Stimulated activated naive CD8-positive, alpha-beta T cell treated with anti-CD3 and anti-CD28 coated beads, Interleukin-15, amount 100 ng/mL, for 72 hours (primary cell): ENCODE measurements around the gene JAG2.

Source experiments
- ATAC-seq: fragments of 150-1000 bp; cut with Tn5 transposase; 2 replicates; pipeline ENCODE4 v1.10.0; 2021; ENCODE audit warnings: mild to moderate bottlenecking, moderate library complexity
- DNase-seq, 2 donors: peaks; one replicate each; pipeline ENCODE4 v3.0.0; 2021 to 2022
- H3K27ac Mint-ChIP-seq, 2 donors: one replicate each; pipeline ENCODE4 v1.8.0; 2022; ENCODE audit warnings: mild to moderate bottlenecking in 2 of 2, mixed read lengths in 2 of 2, moderate library complexity in 2 of 2
- H3K27me3 Mint-ChIP-seq: one replicate; pipeline ENCODE4 v1.8.0; 2022; ENCODE audit warnings: mixed read lengths
- H3K4me1 Mint-ChIP-seq: one replicate; pipeline ENCODE4 v1.8.0; 2022; ENCODE audit warnings: mild to moderate bottlenecking, mixed read lengths
- H3K4me3 Mint-ChIP-seq, 2 donors: one replicate each; pipeline ENCODE4 v1.8.0; 2022; ENCODE audit warnings: mild to moderate bottlenecking in 2 of 2, mixed read lengths in 2 of 2, moderate library complexity in 1 of 2
- H3K9me3 Mint-ChIP-seq, 2 donors: one replicate each; pipeline ENCODE4 v1.8.0; 2022; ENCODE audit warnings: mixed read lengths in 2 of 2

Gene JAG2

DNA sequence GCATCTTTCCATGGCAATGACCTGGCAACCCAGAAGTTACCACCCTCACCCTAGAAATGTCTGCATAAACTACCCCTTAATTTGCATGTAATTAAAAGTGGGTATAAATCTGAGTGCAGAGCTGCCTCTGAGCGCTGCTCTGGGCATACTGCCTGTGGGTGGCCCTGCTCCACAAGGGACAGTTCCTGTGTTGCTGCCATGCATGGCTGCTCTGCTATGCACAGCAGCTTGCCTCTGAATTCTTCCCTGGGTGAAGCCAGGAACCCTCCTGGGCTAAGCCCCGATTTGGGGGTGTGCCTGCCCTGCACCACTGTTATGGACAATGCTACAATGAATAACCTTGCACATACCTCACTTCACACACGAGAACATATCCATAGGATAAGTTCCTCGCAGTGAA is 67.7 kb downstream of the JAG2 start:
- Mint-ChIP-seq H3K27ac (no peak overlapping the region), H3K27me3 (peaks cover 23% of the 10 kb centered on the region), H3K4me3 (no peak overlapping the region), H3K9me3 (no peaks in the 10 kb centered on the region), H3K4me1 (no peaks in the 10 kb centered on the region)
- ATAC-seq = no peak
- no peak for DNase-seq

DNA sequence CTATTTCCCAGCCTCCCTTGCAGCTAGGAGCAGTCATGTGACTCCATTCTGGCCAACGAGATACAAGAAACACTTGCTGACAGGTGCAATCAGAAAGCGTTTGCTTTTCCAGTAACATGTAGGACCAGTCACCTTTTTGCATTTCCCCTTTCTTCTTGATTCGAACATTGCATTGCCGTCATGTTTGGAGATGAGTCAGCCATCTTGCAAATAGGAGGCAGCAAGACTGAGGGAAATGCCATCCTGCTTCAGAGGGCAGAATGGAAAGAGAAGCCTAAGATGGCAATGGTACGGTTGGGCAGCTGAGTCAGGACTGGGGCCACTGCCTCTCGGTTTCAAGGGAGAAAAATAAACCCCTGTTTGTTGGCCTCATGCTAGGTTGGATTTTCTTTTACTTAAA is 68.8 kb downstream of the JAG2 start:
- H3K4me3 Mint-ChIP-seq = no peak overlapping the region
- no peaks in the 10 kb centered on the region for H3K4me1 Mint-ChIP-seq
- H3K27me3 Mint-ChIP-seq = peaks cover 15% of the 10 kb centered on the region
- ATAC-seq (no peak), DNase-seq (no peak)
- H3K27ac Mint-ChIP-seq = no peak overlapping the region
- H3K9me3 Mint-ChIP-seq = no peaks in the 10 kb centered on the region

GRCh38 chr14:105098316-105098715 is 70.3 kb downstream of the JAG2 start:
- DNase-seq (no peak), ATAC-seq (no peak)
- Mint-ChIP-seq H3K9me3 (no peaks in the 10 kb centered on the region), H3K4me3 (no peak overlapping the region), H3K27ac (no peak overlapping the region), H3K4me1 (peaks cover 13% of the 10 kb centered on the region), H3K27me3 (peaks cover 5% of the 10 kb centered on the region)

DNA sequence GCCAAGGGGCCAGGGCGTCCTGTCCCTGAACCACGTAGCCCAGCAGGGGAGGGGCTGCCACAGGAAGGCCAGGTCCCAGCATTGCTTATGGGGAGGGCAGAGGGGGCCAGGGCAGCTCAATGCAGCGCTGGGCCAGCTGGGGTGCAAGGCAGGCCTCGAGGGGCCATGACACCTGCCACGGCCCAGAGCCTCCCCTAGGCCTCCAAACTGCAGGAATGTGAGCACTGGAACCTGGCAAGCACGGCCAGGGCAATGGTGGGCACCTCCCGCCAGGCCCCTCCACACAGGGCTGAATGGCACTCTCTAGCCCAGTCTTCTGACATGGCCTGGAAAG is 70.8 kb downstream of the JAG2 start:
- Mint-ChIP-seq H3K9me3 (no peaks in the 10 kb centered on the region), H3K27ac (no peak overlapping the region), H3K4me3 (no peak overlapping the region), H3K4me1 (peaks cover 16% of the 10 kb centered on the region), H3K27me3 (no peaks in the 10 kb centered on the region)
- DNase-seq = no peak
- ATAC-seq = no peak

DNA sequence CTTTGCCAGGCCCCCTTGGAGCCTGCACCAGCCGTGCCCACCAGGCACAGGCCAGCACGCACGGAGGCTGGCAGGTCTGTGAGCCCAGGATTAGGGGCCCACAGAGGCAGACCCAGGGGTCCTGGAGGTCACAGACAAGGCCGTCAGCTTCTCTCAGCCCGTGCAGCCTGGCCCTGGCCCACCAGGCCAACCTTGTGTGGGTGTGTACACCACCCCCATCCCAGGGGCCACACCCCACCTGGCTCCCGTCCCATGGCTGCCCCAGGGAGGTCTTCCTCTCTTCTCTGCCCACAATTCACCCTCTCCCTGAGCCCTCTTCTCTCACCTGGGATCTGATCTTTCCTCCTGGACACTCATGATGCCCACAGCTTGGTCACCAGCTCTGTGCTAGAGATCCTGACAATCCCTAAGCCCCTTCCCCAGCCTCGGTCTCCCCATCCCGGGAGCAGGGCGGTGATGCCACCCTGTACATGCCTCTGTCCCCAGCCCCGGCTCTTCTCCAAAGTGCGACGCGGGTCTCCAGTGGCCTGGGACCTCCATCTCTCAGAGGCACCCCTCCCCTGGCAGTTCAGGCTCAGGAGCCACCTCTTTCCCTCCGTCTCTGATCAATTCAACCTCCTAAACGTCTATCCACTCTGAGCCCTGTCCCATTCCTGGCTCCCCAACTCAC is 72.2 kb downstream of the JAG2 start:
- no peak for ATAC-seq
- H3K27ac Mint-ChIP-seq = no peak overlapping the region
- no peaks in the 10 kb centered on the region for H3K27me3 Mint-ChIP-seq
- no peak overlapping the region for H3K4me3 Mint-ChIP-seq
- H3K4me1 Mint-ChIP-seq = peaks cover 27% of the 10 kb centered on the region
- DNase-seq = no peak
- no peaks in the 10 kb centered on the region for H3K9me3 Mint-ChIP-seq

DNA sequence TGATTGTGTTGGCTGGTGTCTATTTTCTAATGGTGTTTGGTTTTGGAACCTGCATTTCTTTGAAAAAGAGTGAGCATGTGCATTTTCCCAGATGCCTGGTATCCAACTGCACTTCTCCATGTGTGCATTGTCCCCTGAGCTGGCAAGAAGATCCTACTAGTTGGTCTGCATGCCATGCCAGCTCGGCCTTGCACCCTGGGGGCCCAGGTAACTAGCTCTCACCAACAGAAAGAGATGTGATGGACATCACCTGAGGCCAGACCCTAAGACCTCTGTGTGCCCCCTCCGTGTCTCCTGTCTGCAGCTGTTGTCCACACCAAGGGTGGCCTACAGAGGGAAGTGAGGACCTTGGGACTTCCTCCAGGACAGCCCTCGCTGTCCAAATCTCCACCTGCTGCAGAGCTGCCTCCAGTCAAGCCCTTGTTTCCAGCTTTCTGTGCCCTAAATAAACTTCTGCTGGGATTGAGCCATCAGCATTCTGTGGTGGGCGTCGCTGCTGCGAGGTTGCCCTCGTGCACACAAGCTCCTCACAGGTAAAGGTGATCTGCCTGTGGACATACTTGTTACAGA is 73.3 kb downstream of the JAG2 start:
- no peak overlapping the region for H3K4me3 Mint-ChIP-seq
- H3K27ac Mint-ChIP-seq = no peak overlapping the region
- peaks cover 35% of the 10 kb centered on the region for H3K4me1 Mint-ChIP-seq
- ATAC-seq (no peak), DNase-seq (no peak)
- H3K27me3 Mint-ChIP-seq = no peaks in the 10 kb centered on the region
- no peaks in the 10 kb centered on the region for H3K9me3 Mint-ChIP-seq

GRCh38 chr14:105094193-105094907 is 74.2 kb downstream of the JAG2 start:
- ATAC-seq (no peak), DNase-seq (no peak)
- Mint-ChIP-seq H3K9me3 (no peaks in the 10 kb centered on the region), H3K27me3 (no peaks in the 10 kb centered on the region), H3K27ac (peak overlapping the region in 1 of 2 donors; percentile 65), H3K4me1 (peaks cover 38% of the 10 kb centered on the region), H3K4me3 (peak overlapping the region; percentile 80 to 85)

GRCh38 chr14:105093431-105094192 is 75.0 kb downstream of the JAG2 start:
- H3K4me3 Mint-ChIP-seq = peak overlapping the region; percentile 80 to 85
- ATAC-seq (peak; percentile 83), DNase-seq (peak; percentile 84 to 88)
- peaks cover 3% of the 10 kb centered on the region for H3K27me3 Mint-ChIP-seq
- no peaks in the 10 kb centered on the region for H3K9me3 Mint-ChIP-seq
- H3K4me1 Mint-ChIP-seq = peaks cover 39% of the 10 kb centered on the region
- H3K27ac Mint-ChIP-seq = peak overlapping the region in 1 of 2 donors; percentile 65

DNA sequence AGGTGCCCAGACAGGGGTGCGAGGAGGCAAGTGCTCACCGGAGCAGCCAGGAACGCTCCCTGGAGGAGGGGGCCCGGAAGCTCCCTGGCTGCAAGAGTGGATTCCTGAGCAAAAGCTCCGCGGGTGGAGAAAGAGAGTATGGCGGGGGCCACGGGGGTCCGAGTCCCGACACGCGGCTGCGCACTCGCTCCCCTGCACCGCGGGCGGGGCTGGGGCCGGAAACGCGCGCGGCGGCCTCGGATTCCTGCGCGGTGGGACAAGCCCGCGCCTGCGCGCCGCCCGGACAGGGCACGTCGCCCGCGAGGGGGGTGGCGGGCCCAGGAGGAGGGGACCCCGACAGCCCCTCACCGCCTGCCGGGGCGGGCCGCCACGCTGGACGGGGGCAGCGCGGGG is 75.5 kb downstream of the JAG2 start:
- H3K4me1 Mint-ChIP-seq = peaks cover 44% of the 10 kb centered on the region
- H3K27me3 Mint-ChIP-seq = peaks cover 8% of the 10 kb centered on the region
- DNase-seq (peak; percentile 64 to 66), ATAC-seq (peak; percentile 52)
- peak overlapping the region; percentile 81 to 87 for H3K27ac Mint-ChIP-seq
- peak overlapping the region; percentile 87 to 90 for H3K4me3 Mint-ChIP-seq
- no peaks in the 10 kb centered on the region for H3K9me3 Mint-ChIP-seq

- Mint-ChIP-seq H3K4me3 (peak overlapping the region; percentile 87 to 90), H3K4me1 (peaks cover 44% of the 10 kb centered on the region), H3K27ac (peak overlapping the region; percentile 81 to 87), H3K27me3 (peaks cover 8% of the 10 kb centered on the region), H3K9me3 (no peaks in the 10 kb centered on the region)
- ATAC-seq = no peak
- peak in 1 of 2 donors; percentile 24 for DNase-seq
These were observed 76.2 kb downstream of the JAG2 start for GRCh38 chr14:105092171-105093037.

DNA sequence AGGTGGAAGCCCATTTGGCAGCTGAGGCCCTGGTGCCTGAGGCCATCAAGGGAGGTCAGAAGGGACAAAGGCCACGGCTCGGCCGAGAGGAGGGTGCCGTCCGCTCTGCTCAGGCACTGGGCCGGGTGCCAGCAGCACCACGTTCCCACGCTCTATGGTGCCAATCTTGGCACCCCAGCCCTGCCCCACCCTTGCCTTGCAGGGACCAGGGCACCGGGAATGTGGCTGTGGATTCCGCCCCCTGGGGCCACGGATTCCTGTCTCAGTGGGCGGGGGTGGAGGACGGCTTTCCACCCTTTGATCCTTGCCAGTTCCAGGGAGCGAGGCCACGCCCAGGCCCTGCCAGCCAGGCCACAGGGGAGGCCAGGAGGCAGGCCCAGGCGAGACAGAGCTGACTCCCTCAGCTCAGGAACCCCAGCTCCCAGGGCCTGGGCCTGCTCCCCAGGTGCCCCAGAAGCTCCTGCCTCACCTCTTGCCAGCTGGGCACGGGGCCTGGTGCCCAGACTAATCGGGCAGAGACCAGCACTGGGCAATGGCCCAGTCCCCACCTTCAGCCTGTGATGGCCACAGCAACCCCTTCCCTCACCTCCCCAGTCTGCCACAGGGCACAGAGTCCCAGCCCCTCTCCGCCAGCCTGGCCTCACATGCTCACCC is 76.9 kb downstream of the JAG2 start:
- H3K27ac Mint-ChIP-seq = no peak overlapping the region
- no peaks in the 10 kb centered on the region for H3K9me3 Mint-ChIP-seq
- H3K4me3 Mint-ChIP-seq = no peak overlapping the region
- H3K4me1 Mint-ChIP-seq = peaks cover 51% of the 10 kb centered on the region
- DNase-seq (peak in 1 of 2 donors; percentile 27), ATAC-seq (no peak)
- H3K27me3 Mint-ChIP-seq = peaks cover 8% of the 10 kb centered on the region

DNA sequence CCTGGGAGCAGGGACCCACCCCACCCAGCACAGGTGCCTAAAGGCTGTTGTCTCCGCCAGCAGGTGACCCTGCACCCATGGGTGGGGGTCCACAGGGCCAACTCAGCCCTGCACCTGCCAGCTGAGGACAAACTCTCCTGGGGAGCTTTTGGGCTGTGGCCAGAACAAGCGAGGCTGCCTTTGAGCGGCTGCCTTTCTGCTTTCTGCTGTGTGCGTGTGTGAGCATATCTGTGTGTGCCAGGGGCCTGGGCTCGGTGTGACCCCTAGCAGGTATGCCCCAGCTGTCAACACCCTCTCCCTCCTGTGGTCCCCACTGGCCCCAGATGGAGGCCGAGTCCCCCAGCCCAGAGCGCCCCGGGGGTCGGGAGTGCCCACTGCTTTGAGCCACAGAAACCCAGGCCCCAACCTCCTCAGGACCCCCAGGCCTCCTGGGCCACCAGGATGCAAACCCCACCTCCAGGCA is 77.5 kb downstream of the JAG2 start:
- peaks cover 8% of the 10 kb centered on the region for H3K27me3 Mint-ChIP-seq
- no peak for ATAC-seq
- peaks cover 56% of the 10 kb centered on the region for H3K4me1 Mint-ChIP-seq
- no peaks in the 10 kb centered on the region for H3K9me3 Mint-ChIP-seq
- no peak overlapping the region for H3K4me3 Mint-ChIP-seq
- DNase-seq = peak in 1 of 2 donors; percentile 45
- H3K27ac Mint-ChIP-seq = no peak overlapping the region
